ENCODE results near the gene MYH14. TPM values are rescaled to one million over a fixed set of nuclear protein-coding genes. Genes with fewer than 3 reads are reported as not detected.

The MYH14 gene
- total and polyA plus RNA-seq, 2 of the 4 experiments (the other 2 are of a cell fraction), result not detected

DNA sequence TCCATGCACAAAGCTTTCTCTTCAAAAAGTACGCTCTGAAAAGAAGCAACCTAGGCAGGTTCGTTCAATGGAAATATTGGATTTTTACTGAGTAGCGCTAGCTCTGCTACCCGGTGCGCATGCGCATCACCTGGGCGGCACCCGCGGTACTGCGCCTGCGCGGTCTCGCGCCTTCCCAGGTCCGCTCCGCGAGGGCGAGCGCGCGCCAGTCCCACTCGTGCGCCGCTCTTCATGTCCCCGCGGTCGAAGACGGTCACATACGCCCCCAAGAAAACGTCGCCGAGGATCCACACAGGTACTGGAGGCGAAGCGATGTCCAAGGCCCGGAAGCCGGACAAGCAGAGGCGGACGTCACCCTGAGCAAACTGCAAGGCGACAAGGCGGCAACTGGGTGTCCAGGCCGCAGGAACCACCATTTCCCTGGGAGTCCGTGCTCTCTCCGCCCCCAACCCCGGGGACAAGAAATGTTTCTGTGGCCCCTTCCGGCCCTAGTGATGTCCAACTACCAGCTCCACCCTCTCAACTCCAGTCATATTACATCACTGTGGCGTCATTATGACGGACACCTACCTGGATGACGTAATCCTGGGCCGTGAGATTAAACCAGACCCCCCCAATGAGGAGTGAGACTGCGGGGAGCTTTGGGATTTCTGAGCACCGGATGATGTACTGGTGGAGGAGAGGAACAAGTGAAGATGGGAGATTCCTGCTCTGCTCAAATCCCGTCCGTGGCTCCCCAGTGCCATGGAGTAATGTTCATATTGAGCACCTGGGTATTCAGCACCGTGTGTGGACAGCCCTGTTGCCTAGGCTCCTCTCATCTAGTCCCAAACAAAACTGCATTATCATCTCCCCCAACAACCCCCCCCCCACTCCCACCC is 130.6 kb downstream of the MYH14 start:
- DNase-seq, result no peak
- Histone ChIP-seq H3K9me1 (ENCODE audit: insufficient read depth, low read length) (no peaks in the 10 kb centered on the region; the same call in 1 of the 2 replicates), H2AK9ac (replicated peaks; ENCODE audit: low read depth, low read length, poor library complexity) (no peak overlapping the region), H3K4ac (ENCODE audit: low read depth, low read length) (0 out of 2 replicates have a peak overlapping the region, but pooled peaks have one; percentile 58), H3K23ac (ENCODE audit: low read depth, low read length) (no peak overlapping the region), H4K5ac (ENCODE audit: low read depth, low read length) (peak overlapping the region; percentile 84), H2BK15ac (ENCODE audit: low read depth, low read length) (no peak overlapping the region), H4K20me1 (ENCODE audit: insufficient read depth, low read length) (no peaks in the 10 kb centered on the region), H3K56ac (ENCODE audit: extremely low read depth, insufficient read depth, low read length) (no peak overlapping the region), H4K91ac (ENCODE audit: insufficient read depth, low read depth, low read length) (no peak overlapping the region), H4K8ac (ENCODE audit: low read depth in 2 of 2, low read length in 2 of 2) (peak overlapping the region; percentile 37 to 89; a peak in 3 of 4 replicates), H2BK20ac (ENCODE audit: low read depth, low read length) (no peak overlapping the region), H3K9ac (ENCODE audit: low read depth, low read length) (no peak overlapping the region), H3K4me1 (ENCODE audit: control insufficient read depth, insufficient read depth, low read length) (no peaks in the 10 kb centered on the region), H3K4me2 (ENCODE audit: low read depth, low read length) (peak overlapping the region; percentile 97), H3K27ac (ENCODE audit: insufficient read depth, low read length) (no peak overlapping the region), H2AK5ac (ENCODE audit: low read depth, low read length) (no peak overlapping the region), H2BK120ac (ENCODE audit: low read depth, low read length) (no peak overlapping the region), H3K4me3 (ENCODE audit: insufficient read depth, low read depth, low read length) (peak overlapping the region; percentile 71), H3K9me3 (ENCODE audit: control insufficient read depth, insufficient read depth, low read length) (peaks cover 9% of the 10 kb centered on the region), H3K27me3 (ENCODE audit: control insufficient read depth, insufficient read depth, low read length) (peaks cover 30% of the 10 kb centered on the region), H3K14ac (replicated peaks; ENCODE audit: low read depth, low read length) (no peak overlapping the region), H2BK5ac (ENCODE audit: low read depth, low read length, poor library complexity, severe bottlenecking) (no peak overlapping the region), H3K36me3 (ENCODE audit: control insufficient read depth, insufficient read depth, low read length) (no peaks in the 10 kb centered on the region), H3K79me1 (ENCODE audit: low read depth in 1 of 2, low read length in 2 of 2) (no peaks in the 10 kb centered on the region), H3K18ac (ENCODE audit: low read depth, low read length) (peak overlapping the region; percentile 51; the same call in 1 of the 2 replicates), H2AFZ (replicated peaks; ENCODE audit: low read length, poor library complexity) (peak overlapping the region; percentile 94)
- TF ChIP-seq, protein P1, sequence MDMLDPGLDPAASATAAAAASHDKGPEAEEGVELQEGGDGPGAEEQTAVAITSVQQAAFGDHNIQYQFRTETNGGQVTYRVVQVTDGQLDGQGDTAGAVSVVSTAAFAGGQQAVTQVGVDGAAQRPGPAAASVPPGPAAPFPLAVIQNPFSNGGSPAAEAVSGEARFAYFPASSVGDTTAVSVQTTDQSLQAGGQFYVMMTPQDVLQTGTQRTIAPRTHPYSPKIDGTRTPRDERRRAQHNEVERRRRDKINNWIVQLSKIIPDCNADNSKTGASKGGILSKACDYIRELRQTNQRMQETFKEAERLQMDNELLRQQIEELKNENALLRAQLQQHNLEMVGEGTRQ (IDR thresholded peaks at IDR 0.05; ENCODE audit: low read depth, low read length), result 0 out of 2 replicates have a peak, but pooled peaks have one; percentile 5
- TF ChIP-seq SMC3 (IDR thresholded peaks at IDR 0.05; ENCODE audit: low read depth, low read length), result no peak
- peak; percentile 36 for ATAC-seq (ENCODE audit: low read depth)
- intact Hi-C loops (cut with micrococcal nuclease), result no loop called here
- WGBS, 2 experiments (ENCODE audit: extremely low coverage in 2 of 2, insufficient read length in 1 of 2), result 4% methylated on average over 22 of the region's 54 CpGs; no CpG with 5 or more reads in 1 of the 2 experiments
- dilution Hi-C loops (cut with HindIII; ENCODE audit: low sequenced_read_pairs, unreplicated experiment), result no loop called here
- in situ Hi-C loops (cut with MboI; ENCODE audit: low sequenced_read_pairs), result no loop called here
- no TSS peak for BruUV-seq (replicated peaks)
- ChIA-PET POLR2A (ENCODE audit: unreplicated experiment) (no interaction called here), CTCF (no interaction called here)

Data from IMR-90 (cell line).